CD4-positive, alpha-beta T cell treated with Interleukin-6 for 4 hours (primary cell): ENCODE measurements around the gene VAPB.

Experiments
- DNase-seq: peaks from one replicate; pipeline ENCODE4 v3.0.0-alpha.2; 2020; ENCODE audit warnings: mixed read lengths

Gene VAPB

GRCh38 chr20:58378704-58379103 is 10.3 kb upstream of the VAPB start:
- DNase-seq = no peak

GRCh38 chr20:58381627-58382026 is 7.4 kb upstream of the VAPB start:
- DNase-seq = no peak

DNA sequence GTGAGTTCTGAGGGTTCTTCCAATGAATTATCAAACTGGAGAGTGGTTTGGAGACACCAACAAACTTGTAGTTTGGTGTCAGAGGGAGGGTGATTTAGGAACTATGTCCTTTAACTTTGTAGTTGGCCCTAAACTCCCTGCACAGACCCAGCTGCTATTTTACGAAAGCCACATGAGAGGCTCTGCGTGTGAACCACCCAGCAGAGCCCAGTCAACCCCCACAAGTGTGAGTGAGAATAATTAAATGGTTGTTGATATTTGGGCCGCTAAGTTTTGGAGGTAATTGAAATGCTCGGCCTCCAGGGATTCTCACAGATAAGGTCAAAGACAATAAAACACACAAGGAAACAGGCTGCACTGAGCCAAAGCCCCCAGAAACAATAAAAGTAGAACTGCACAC is 6.9 kb upstream of the VAPB start:
- no peak for DNase-seq

DNA sequence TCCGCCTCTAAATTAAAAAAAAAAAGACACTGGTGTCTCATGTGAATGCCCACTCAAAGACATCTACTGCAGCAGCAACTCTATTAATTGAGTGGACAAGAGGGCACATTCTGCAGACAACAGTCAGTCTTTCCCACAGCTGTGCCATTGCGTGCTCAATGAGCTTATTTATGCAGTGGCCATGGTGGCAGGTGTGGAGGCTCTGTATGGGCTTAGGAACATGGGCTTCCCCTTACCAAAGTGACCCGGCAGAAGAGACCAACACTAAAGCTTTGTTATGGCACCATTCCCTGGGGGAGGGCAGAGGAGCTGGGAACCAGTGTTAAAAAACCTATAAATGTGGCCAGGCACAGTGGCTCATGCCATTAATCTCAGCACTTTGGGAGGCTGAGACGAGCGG is 4.2 kb upstream of the VAPB start:
- no peak for DNase-seq

- no peak for DNase-seq
Measured at GRCh38 chr20:58388028-58388601, 914 bp upstream of the VAPB start.

DNA sequence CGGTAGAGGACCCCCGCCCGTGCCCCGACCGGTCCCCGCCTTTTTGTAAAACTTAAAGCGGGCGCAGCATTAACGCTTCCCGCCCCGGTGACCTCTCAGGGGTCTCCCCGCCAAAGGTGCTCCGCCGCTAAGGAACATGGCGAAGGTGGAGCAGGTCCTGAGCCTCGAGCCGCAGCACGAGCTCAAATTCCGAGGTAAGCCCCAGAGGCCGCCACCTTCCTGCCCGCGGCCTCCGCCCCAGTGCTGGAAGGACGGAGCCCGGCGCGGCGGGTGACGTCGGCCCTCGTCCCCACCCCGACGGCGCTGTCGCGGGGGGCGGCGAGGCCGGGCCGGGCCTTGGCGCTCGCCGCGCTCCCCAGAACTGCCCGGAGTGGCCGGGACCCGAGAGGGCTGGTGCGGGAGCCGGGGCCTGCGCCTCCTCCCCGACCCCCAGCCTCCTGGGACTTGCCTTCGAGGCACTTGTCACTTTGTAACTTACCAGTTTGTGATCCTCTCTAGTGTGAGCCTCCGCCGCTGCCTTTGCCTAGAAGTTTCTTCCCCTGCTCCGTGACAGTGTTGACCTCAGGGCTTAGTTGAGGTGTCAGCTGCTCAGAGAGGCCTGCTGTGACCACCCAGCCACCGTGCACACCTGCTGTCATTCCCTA is 417 bp downstream of the VAPB start:
- no peak for DNase-seq

DNA sequence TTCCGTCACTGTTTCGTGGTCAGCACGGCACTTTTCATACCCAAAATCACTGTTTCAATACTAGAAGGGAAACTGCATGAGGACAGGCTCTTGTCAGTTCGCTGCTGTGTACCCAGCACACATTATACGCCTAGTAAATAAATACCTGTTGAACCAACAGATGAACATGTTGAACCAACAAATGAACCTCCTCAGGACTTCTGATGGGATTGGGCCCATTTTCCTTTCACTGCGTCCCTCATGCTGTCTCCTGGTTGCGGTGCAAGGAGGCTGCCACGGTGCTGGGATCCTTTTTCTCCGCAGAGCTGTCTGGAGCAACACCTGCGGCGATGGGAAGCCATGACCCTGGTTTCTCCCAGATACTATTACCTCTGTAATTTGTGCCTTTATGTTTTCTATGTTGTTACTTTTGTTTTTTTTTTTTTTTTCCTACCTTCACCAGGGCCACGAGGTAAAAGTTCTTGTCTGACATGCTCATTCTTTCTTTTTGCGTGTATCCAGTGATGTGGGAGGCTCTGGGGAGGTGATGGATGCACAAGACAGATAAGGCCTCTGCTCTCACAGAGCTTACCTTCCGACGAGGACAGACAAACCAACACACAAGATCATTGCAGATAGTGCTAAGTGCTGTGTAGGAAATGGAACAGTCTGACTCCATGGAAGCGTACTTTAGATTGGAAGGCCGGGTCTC is 1.1 kb downstream of the VAPB start:
- no peak for DNase-seq

DNA sequence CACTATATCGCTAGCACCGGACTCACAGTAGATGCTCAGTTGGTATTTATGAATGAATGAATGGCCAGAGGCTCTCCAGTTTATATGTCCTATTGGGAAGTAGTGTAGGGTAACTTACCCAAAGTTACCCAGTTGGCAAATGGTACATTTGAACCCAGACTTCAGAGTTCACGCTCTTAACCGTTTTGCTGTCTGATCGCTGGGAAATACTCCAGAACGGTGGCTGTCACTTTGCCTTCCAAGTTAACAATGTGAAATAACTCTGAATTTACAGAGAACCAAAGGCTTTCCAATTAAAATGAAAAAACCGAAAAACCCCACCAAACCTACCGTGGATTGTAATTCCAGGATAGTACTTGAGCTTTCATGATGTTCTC is 1.6 kb downstream of the VAPB start:
- no peak for DNase-seq

- DNase-seq = no peak
Measured at GRCh38 chr20:58392286-58392685, 3.3 kb downstream of the VAPB start.

GRCh38 chr20:58393299-58393698 is 4.3 kb downstream of the VAPB start:
- no peak for DNase-seq

- no peak for DNase-seq
Measured at GRCh38 chr20:58394801-58395200, 5.8 kb downstream of the VAPB start.

DNA sequence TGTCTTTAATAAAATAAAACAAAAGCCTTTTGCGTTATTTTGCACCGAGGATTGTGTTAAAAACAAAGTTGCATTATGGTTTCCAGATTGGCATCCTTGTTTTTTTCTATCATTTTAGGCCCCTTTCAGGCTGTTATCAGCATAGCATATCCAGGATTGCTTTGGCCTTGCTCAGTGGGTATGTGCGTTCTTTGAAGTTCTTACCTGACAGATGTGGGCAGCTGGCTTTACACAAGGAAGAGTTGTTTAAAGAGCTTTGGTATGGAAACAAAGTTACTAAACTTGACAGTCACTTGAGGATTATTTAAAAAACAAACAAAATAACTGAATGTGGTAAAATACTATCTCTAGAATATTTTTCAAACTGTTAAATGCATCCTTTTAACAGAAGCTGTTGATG is 6.6 kb downstream of the VAPB start:
- no peak for DNase-seq

- no peak for DNase-seq
Measured at GRCh38 chr20:58397429-58397828, 8.4 kb downstream of the VAPB start.

- no peak for DNase-seq
Measured at GRCh38 chr20:58398254-58398653, 9.2 kb downstream of the VAPB start.

DNA sequence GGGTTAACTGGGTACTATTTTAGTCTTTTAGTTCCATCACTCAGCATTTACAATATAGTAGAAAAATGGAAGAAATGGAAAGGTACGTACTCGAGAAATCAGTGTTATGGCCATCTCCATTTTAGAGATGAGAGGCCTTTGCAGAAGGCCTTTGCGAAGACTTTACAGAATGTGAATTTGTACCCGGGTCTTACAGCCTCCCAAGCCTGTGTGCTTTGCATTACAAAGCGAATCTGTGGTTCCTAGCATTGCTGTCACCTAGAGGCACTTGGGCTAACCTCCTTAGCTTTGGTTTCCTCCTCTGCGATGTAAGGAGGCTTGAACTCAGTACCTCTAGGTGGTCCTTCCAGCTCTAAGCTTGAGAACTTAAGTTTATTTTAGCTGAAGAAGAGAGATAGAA is 10.9 kb downstream of the VAPB start:
- DNase-seq = no peak

DNA sequence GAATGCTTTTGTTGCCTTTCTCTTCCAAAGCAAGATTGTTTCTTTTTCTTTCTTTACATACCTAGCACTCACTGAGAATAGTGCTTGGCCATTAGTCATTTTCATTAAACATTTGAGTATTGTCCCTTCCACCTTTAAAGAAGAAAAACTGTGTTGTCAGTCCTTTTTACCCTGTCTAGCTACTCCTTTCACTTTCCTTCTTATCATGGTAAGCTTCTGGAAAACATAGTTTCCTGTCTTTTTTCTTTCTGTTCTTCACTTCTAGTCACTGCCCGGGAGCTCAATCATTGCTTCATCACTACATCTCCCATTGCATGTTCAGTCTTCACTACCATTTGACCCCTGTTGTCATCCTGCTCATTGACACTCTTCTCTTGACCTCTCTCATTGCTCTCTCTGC is 12.1 kb downstream of the VAPB start:
- DNase-seq = no peak

DNA sequence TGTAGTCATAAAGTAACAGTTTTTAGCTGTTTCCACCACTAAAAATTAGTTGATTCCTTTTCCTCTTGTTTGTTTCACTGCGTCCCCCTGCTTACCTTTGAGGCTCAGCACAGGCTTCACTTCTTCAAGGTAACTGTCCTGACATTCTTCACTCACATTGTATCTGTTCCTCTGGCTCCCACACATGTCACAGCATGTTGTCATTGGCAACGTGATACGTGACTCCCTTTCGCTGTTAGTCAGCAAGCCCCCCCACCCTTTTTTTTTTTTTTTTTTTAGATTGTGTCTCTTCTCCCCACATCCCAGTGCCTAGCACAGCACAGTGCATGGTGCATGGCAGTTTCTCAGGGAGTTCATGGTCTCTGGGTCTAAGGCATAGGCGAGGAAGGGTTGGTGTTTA is 13.3 kb downstream of the VAPB start:
- no peak for DNase-seq

DNA sequence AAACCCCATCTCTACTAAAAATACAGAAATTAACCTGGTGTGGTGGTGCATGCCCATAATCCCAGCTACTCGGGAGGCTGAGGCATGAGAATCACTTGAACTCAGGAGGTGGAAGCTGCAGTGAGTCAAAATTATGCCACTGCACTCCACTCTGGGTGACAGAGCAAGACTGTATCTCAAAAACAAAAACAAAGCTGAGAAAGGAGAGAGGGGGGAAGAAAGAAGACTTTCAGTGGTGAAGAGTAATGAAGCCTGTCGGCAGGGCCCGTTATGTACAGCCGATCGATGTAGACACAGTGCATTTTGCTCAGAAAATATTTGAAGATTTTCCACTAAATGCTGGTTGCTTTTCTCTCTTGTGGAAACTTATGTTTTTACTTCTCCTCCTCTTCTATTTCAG is 13.8 kb downstream of the VAPB start:
- no peak for DNase-seq

GRCh38 chr20:58403272-58403671 is 14.2 kb downstream of the VAPB start:
- DNase-seq = no peak

- no peak for DNase-seq
Measured at GRCh38 chr20:58405504-58406291, 16.7 kb downstream of the VAPB start.

GRCh38 chr20:58406422-58407001 is 17.5 kb downstream of the VAPB start:
- DNase-seq = no peak

DNA sequence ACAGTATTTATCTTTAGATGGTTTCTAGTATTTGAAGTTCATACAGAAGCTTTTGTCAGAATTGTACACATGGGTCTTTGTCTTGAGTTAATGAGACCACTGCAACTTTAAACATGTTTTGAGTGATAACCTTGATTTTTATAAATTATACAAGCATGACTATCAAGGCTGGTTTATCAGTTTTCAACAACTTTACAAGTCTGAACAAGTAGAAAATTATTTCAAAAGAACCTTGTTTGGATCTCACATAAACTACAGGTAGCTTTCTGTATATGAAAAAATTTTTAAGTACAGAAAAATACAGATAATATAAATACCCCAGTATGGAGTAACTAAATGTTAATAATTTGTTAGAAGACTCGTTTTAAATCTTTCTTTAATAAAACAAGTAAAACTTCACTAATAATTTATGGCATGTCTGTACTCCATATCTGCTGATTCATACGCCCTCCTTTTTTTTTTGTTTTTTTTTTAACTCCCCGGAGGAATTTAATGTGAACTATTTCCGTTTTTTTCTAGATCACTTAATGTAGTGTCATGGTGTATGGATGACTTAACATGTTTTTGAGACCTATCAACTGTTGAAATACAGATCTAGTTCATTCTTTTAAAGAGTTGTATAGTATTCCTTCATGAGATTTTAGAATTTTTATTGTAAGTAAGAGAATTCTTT is 18.3 kb downstream of the VAPB start:
- no peak for DNase-seq
